ENCODE data around the gene CLEC4F. TPM values are rescaled to one million over a fixed set of nuclear protein-coding genes. Genes with fewer than 3 reads are reported as not detected.
A peak's percentile ranks its signal among the peaks of the same experiment; 100 is the strongest.

Gene CLEC4F
- polyA plus RNA-seq, 1 of the 3 experiments (the other 2 are of a cell fraction), result 0.12 TPM

DNA sequence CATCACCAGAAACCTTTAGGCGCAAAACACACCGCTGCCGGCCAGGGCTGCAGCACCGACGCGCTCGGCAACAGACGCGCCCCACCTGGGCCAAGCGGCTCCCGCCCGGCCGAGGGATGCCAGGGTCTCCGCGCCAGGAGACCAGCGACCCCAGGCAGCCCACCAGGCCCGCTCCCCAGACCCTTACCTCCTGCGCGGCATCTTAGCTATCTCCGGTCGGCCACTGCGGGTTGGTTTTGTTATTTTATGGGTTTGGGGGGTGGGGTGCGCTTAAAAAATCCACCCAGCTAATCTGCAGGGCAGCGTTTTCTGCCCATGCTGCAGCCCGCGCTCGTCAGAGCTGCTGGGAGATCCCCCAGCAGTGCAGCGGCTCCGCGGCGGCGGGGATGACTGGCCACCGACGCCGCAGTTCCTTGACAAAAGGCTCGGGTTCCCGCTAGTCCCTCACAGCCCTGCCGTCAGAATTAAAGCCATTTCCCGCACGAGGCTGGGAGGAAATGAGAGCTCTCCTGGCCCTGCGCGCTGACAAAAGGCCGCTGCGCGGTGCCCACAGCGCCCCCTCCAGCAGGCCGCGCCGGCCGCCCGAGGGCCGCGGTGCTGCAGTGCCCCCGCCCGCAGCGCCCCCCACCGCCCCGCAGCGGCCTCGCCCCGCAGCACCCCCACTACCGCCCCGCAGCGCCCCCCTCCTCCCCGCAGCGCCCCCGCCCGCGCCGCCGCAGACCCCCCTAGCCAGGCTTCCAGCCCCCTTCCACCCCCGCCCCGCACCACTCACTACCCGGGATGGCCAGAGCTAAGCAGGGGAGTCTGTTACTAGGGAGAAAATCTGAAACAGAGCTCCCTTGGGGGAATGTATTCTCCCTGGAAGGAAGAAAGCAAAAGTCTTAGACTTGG, 52.5 kb downstream of the CLEC4F start, which contains the start of gene ADD2 (continued):
- TF ChIP-seq, protein P1, sequence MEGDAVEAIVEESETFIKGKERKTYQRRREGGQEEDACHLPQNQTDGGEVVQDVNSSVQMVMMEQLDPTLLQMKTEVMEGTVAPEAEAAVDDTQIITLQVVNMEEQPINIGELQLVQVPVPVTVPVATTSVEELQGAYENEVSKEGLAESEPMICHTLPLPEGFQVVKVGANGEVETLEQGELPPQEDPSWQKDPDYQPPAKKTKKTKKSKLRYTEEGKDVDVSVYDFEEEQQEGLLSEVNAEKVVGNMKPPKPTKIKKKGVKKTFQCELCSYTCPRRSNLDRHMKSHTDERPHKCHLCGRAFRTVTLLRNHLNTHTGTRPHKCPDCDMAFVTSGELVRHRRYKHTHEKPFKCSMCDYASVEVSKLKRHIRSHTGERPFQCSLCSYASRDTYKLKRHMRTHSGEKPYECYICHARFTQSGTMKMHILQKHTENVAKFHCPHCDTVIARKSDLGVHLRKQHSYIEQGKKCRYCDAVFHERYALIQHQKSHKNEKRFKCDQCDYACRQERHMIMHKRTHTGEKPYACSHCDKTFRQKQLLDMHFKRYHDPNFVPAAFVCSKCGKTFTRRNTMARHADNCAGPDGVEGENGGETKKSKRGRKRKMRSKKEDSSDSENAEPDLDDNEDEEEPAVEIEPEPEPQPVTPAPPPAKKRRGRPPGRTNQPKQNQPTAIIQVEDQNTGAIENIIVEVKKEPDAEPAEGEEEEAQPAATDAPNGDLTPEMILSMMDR (IDR thresholded peaks at IDR 0.05), result peak; percentile 38
- TF ChIP-seq MAX (IDR thresholded peaks at IDR 0.05; ENCODE audit: low read depth), result no peak; the same call in 1 of the 2 replicates
- TF ChIP-seq EZH2phosphoT487 (IDR thresholded peaks at IDR 0.05; ENCODE audit: borderline replicate concordance, low read depth), result no peak
- TF ChIP-seq FOXJ3 (CRISPR knock-in tag; IDR thresholded peaks at IDR 0.05), result no peak
- TF ChIP-seq ZBTB33 (IDR thresholded peaks at IDR 0.05; ENCODE audit: borderline replicate concordance, low read depth), result no peak
- no peak for TF ChIP-seq RCOR1 (IDR thresholded peaks at IDR 0.05; ENCODE audit: low read length)
- TF ChIP-seq MXI1 (IDR thresholded peaks at IDR 0.05; ENCODE audit: low read depth, low read length), result peak; percentile 58; the same call in 1 of the 2 replicates

DNA sequence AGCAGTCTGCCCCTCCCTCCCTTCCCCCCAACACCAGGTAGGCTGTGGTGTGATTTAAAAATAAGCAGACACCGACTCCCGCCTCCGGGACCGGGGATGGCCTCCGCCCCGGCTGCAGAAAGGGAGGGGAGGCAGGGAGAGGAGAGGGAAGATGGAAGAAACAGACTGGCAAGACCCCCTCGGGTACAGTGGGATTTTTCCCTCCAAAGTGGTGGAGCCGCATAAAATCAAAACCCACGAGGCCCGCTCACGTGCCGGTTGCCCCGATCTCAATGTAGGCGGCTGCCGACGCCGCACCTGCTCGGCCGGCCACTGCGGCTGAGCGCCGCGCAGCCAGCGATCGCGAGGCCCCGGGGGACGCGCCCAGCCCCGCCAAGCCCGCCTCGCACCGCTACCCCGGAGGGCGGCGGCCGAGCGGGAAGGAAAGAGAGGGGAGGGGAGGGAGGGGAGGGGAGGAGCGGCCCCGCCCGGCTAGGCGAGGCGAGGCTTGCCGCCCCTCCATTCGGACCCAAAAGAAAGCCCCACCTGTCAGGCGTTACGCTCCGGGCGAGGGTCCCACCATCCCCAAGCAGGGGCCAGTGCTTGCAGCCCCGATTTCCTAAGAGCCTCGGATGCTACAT, 53.2 kb downstream of the CLEC4F start:
- ChIA-PET POLR2A (no interaction called here), CTCF (interaction anchor here (0.7 to 4.1 kb wide), 18 partner anchors 8 to 262 kb away, joined by 3 to 40 read pairs (median 6); partner anchors contain the start of gene FIGLA)
- no peak overlapping the region for H3K9ac ChIP-seq
- no peaks in the 10 kb centered on the region for H3K9me3 ChIP-seq
- peaks cover 25% of the 10 kb centered on the region for H3K27me3 ChIP-seq (ENCODE audit: insufficient read depth)
- H3K36me3 ChIP-seq (replicated peaks in 1 of 2; ENCODE audit: control insufficient read depth in 1 of 2, insufficient read depth in 2 of 2, low read length in 1 of 2), result no peaks in the 10 kb centered on the region
- H2AFZ ChIP-seq (ENCODE audit: low read depth), result no peak overlapping the region
- peak overlapping the region; percentile 50 to 52 for H3K4me3 ChIP-seq (ENCODE audit: low read depth in 2 of 2, low read length in 1 of 2)
- no peaks in the 10 kb centered on the region for H3F3A ChIP-seq (replicated peaks; ENCODE audit: insufficient read depth)
- peaks cover 0 to 10% of the 10 kb centered on the region in 2 experiments; a peak in 2 of 4 replicates for H3K4me1 ChIP-seq (ENCODE audit: control insufficient read depth in 1 of 2, insufficient read depth in 2 of 2, low read depth in 1 of 2, low read length in 1 of 2)
- no peaks in the 10 kb centered on the region for H3K79me2 ChIP-seq (ENCODE audit: insufficient read depth)
- TF ChIP-seq GABPA (IDR thresholded peaks at IDR 0.05; ENCODE audit: low read depth) (no peak), MXI1 (IDR thresholded peaks at IDR 0.05; ENCODE audit: low read depth, low read length) (peak; percentile 33; the same call in 1 of the 2 replicates), MEF2A (IDR thresholded peaks at IDR 0.05; ENCODE audit: borderline replicate concordance, low read depth) (no peak), RCOR1 (IDR thresholded peaks at IDR 0.05; ENCODE audit: low read length) (no peak), FOXJ3 (CRISPR knock-in tag; IDR thresholded peaks at IDR 0.05) (no peak)
- no peaks in the 10 kb centered on the region for H4K20me1 ChIP-seq (ENCODE audit: insufficient read depth)
- 5% methylated on average over 25 of the region's 51 CpGs for WGBS (ENCODE audit: low lambda C conversion rate)
- peak; percentile 85 for DNase-seq
- no peaks in the 10 kb centered on the region for H3K9me2 ChIP-seq
- peak overlapping the region in 1 of 2 experiments; percentile 36; a peak in 1 of 4 replicates for H3K27ac ChIP-seq (ENCODE audit: low read depth in 2 of 2, low read length in 1 of 2)
- H3K4me2 ChIP-seq, result peak overlapping the region; percentile 76
